IMR-90 (cell line): ENCODE results near the gene SLC66A2. TPM values are rescaled to one million over a fixed set of nuclear protein-coding genes. Genes with fewer than 3 reads are reported as not detected.

Experiments
- ATAC-seq: fragments of 200-7000 bp; cut with Tn5 transposase; 2 replicates; pipeline ENCODE4 v1.9.1; 2020; ENCODE audit warnings: low read depth, mild to moderate bottlenecking, moderate library complexity
- BruUV-seq: library from RNA; stranded (reverse); fragments of 400-500 nt; replicated peaks from 2 replicates; lab custom pipeline; 2021; lab: Mats Ljungman, UMichigan
- CTCF ChIA-PET: fragments of 300-600 bp; formaldehyde crosslinking; extraction: SDS; loops from one replicate; lab custom pipeline; 2021; ENCODE audit warnings: antibody characterized with exemption; lab: Yijun Ruan, JAX
- POLR2A ChIA-PET: fragments of 300-600 bp; sonication (Branson Sonifier 250); formaldehyde crosslinking; loops from one replicate; lab custom pipeline; 2022; ENCODE audit warnings: antibody characterized with exemption; ENCODE audit not compliant: unreplicated experiment; lab: Charles Lee
- DNase-seq: peaks from one replicate; pipeline ENCODE4 v3.0.0; 2013
- H2AFZ ChIP-seq: replicated peaks from 2 replicates; pipeline ENCODE3; 2013; ENCODE audit warnings: low read length, mild to moderate bottlenecking; ENCODE audit not compliant: poor library complexity
- H2AK5ac ChIP-seq: 2 replicates; pipeline ENCODE4 v1.6.1; 2013; ENCODE audit warnings: low read depth, low read length, inconsistent platforms
- H2AK9ac ChIP-seq: replicated peaks from 2 replicates; pipeline ENCODE3; 2013; ENCODE audit warnings: mild to moderate bottlenecking, low read depth, low read length, moderate library complexity; ENCODE audit not compliant: poor library complexity
- H2BK120ac ChIP-seq: 2 replicates; pipeline ENCODE4 v1.6.1; 2013; ENCODE audit warnings: low read depth, low read length, inconsistent platforms
- H2BK15ac ChIP-seq: 3 replicates; pipeline ENCODE4 v1.6.1; 2013; ENCODE audit warnings: low read depth, low read length, inconsistent platforms
- H2BK20ac ChIP-seq: 2 replicates; pipeline ENCODE4 v1.6.1; 2013; ENCODE audit warnings: low read depth, mild to moderate bottlenecking, inconsistent platforms, low read length, moderate library complexity
- H2BK5ac ChIP-seq: 2 replicates; pipeline ENCODE4 v1.6.1; 2013; ENCODE audit warnings: mild to moderate bottlenecking, low read depth, low read length, inconsistent platforms; ENCODE audit not compliant: poor library complexity, severe bottlenecking
- H3K14ac ChIP-seq: replicated peaks from 2 replicates; pipeline ENCODE4 v1.6.1; 2013; ENCODE audit warnings: low read depth, low read length, inconsistent platforms
- H3K18ac ChIP-seq: 2 replicates; pipeline ENCODE4 v1.6.1; 2013; ENCODE audit warnings: low read depth, low read length, control low read depth
- H3K23ac ChIP-seq: 2 replicates; pipeline ENCODE4 v1.6.1; 2013; ENCODE audit warnings: low read depth, low read length, inconsistent platforms
- H3K27ac ChIP-seq: 2 replicates; pipeline ENCODE4 v1.5.1; 2013; ENCODE audit warnings: mild to moderate bottlenecking, control low read depth, low read length; ENCODE audit not compliant: insufficient read depth
- H3K27me3 ChIP-seq: 2 replicates; pipeline ENCODE4 v1.6.1; 2013; ENCODE audit warnings: low read length; ENCODE audit not compliant: control insufficient read depth, insufficient read depth
- H3K36me3 ChIP-seq: 2 replicates; pipeline ENCODE4 v1.6.1; 2013; ENCODE audit warnings: low read length, mixed read lengths; ENCODE audit not compliant: control insufficient read depth, insufficient read depth
- H3K4ac ChIP-seq: 2 replicates; pipeline ENCODE4 v1.6.1; 2013; ENCODE audit warnings: low read depth, low read length, inconsistent platforms
- H3K4me1 ChIP-seq: 2 replicates; pipeline ENCODE4 v1.6.1; 2013; ENCODE audit warnings: low read length, mixed read lengths; ENCODE audit not compliant: control insufficient read depth, insufficient read depth
- H3K4me2 ChIP-seq: 2 replicates; pipeline ENCODE4 v1.6.1; 2013; ENCODE audit warnings: low read depth, mild to moderate bottlenecking, control low read depth, low read length, moderate library complexity
- H3K4me3 ChIP-seq: 2 replicates; pipeline ENCODE4 v1.5.1; 2013; ENCODE audit warnings: low read depth, mild to moderate bottlenecking, control low read depth, low read length, moderate library complexity; ENCODE audit not compliant: insufficient read depth
- H3K56ac ChIP-seq: 2 replicates; pipeline ENCODE4 v1.6.1; 2013; ENCODE audit warnings: low read length, inconsistent platforms; ENCODE audit not compliant: insufficient read depth; ENCODE audit errors: extremely low read depth
- H3K79me1 ChIP-seq, 2 experiments: 2 replicates each; pipeline ENCODE4 v1.6.1; 2013; ENCODE audit warnings: low read length in 2 of 2, inconsistent platforms in 1 of 2, low read depth in 1 of 2
- H3K9ac ChIP-seq: 2 replicates; pipeline ENCODE4 v1.6.1; 2013; ENCODE audit warnings: low read depth, low read length, control low read depth
- H3K9me1 ChIP-seq: 2 replicates; pipeline ENCODE4 v1.6.1; 2013; ENCODE audit warnings: low read length, inconsistent platforms; ENCODE audit not compliant: insufficient read depth
- H3K9me3 ChIP-seq: 2 replicates; pipeline ENCODE4 v1.6.1; 2013; ENCODE audit warnings: low read length; ENCODE audit not compliant: control insufficient read depth, insufficient read depth
- H4K20me1 ChIP-seq: 2 replicates; pipeline ENCODE4 v1.6.1; 2013; ENCODE audit warnings: low read length, inconsistent platforms; ENCODE audit not compliant: insufficient read depth
- H4K5ac ChIP-seq: 2 replicates; pipeline ENCODE4 v1.6.1; 2013; ENCODE audit warnings: mild to moderate bottlenecking, low read depth, low read length, control low read depth
- H4K8ac ChIP-seq, 2 experiments: 2 replicates each; pipeline ENCODE4 v1.6.1; 2013; ENCODE audit warnings: low read depth in 2 of 2, low read length in 2 of 2, control low read depth in 1 of 2, inconsistent platforms in 1 of 2
- H4K91ac ChIP-seq: 2 replicates; pipeline ENCODE4 v1.6.1; 2013; ENCODE audit warnings: low read depth, low read length, inconsistent platforms; ENCODE audit not compliant: insufficient read depth
- BHLHE40 ChIP-seq: fragments of 150-350 bp; IDR thresholded peaks from 2 replicates; pipeline ENCODE4 v1.6.1; 2016; ENCODE audit warnings: mild to moderate bottlenecking, low read depth, low read length
- MXI1 ChIP-seq: IDR thresholded peaks from 2 replicates; pipeline ENCODE4 v1.6.1; 2012; ENCODE audit warnings: low read depth, mild to moderate bottlenecking, low read length, moderate library complexity, borderline replicate concordance
- POLR2A ChIP-seq: IDR thresholded peaks from 2 replicates; pipeline ENCODE4 v1.6.1; 2012; ENCODE audit warnings: mild to moderate bottlenecking, low read depth, low read length
- RCOR1 ChIP-seq: IDR thresholded peaks from 2 replicates; pipeline ENCODE4 v1.6.1; 2012; ENCODE audit warnings: mild to moderate bottlenecking, low read length, improper control_type of control experiment; ENCODE audit not compliant: insufficient replicate concordance
- RFX5 ChIP-seq: IDR thresholded peaks from 2 replicates; pipeline ENCODE4 v1.8.0; 2012; ENCODE audit warnings: low read depth, mild to moderate bottlenecking, low read length, moderate library complexity
- WGBS, 2 experiments: methylation state at CpG; one replicate each; pipeline versions ENCODE4 v1.1.5 to v1.1.7; 2013; ENCODE audit warnings: missing lambda C conversion rate in 2 of 2; ENCODE audit not compliant: insufficient read length in 1 of 2; ENCODE audit errors: extremely low coverage in 2 of 2; 5-methylcytosine and 5-hydroxymethylcytosine counted together
- dilution Hi-C: fragments of 300-500 bp; cut with HindIII; formaldehyde crosslinking; loops from one replicate; pipeline ENCODE4 v1.14.3; 2018; ENCODE audit warnings: low sequenced_read_pairs; ENCODE audit not compliant: unreplicated experiment
- in situ Hi-C: fragments of 300-500 bp; cut with MboI; formaldehyde crosslinking; loops from 3 replicates; pipeline ENCODE4 v1.14.3; 2019; ENCODE audit warnings: low sequenced_read_pairs, inconsistent platforms, mixed read lengths
- intact Hi-C: fragments of 100-400 bp; cut with micrococcal nuclease; formaldehyde crosslinking; loops from 2 replicates; pipeline ENCODE4 v1.10.0; 2022
- polyA plus RNA-seq, 3 experiments: library from polyadenylated mRNA; depleted of rRNA; stranded (reverse); fragments of >200 nt; gene quantifications; 2 replicates each; pipeline ENCODE4 v1.2.3, GENCODE V29; 2012; ENCODE audit warnings: low replicate concordance in 1 of 3
- total RNA-seq: library from RNA; depleted of rRNA; stranded (reverse); fragments of >200 nt; gene quantifications from 2 replicates; pipeline ENCODE4 v1.2.3, GENCODE V29; 2012
- TF ChIP-seq, protein P1 (sequence below): fragments of 150-350 bp; IDR thresholded peaks from 2 replicates; pipeline ENCODE4 v1.6.1; 2017; ENCODE audit warnings: mild to moderate bottlenecking, antibody characterized with exemption, low read length, low read depth

SLC66A2 gene
- total and polyA plus RNA-seq, 2 of the 4 experiments (the other 2 are of a cell fraction), result 17.6 to 23.5 TPM

DNA sequence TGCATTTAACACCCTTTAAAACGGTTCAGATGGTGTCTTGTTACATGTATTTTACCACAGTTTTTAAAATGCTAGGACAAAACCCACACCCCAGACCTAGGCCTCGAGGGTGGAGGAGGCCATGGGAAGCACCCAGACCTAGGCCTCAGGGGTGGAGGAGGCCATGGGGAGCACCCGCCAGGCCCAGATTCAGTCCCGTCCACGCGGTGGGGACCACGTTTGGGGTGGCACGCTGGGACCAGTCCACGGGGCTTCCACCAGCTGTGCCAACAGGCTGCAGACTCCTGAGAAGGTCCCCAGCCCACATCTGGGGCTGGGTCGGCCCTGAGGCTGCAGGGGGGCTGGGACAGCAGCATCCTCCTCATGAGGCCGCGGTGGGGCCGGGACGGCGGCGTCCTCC is 63.4 kb downstream of the SLC66A2 start:
- no peaks in the 10 kb centered on the region for H4K20me1 ChIP-seq
- H2AK9ac ChIP-seq, result no peak overlapping the region
- no peak overlapping the region for H2BK15ac ChIP-seq
- no peak overlapping the region for H3K18ac ChIP-seq
- no peak overlapping the region for H2AK5ac ChIP-seq
- no peak overlapping the region for H4K8ac ChIP-seq
- intact Hi-C loops (no loop called here), in situ Hi-C loops (no loop called here), dilution Hi-C loops (no loop called here)
- no TSS peak for BruUV-seq
- H3K56ac ChIP-seq, result no peak overlapping the region
- CTCF ChIA-PET, result no interaction called here
- H3K79me1 ChIP-seq, result no peaks in the 10 kb centered on the region
- H3K4me2 ChIP-seq, result no peak overlapping the region
- H2BK120ac ChIP-seq, result no peak overlapping the region
- no peak overlapping the region for H2BK20ac ChIP-seq
- no peak overlapping the region for H3K27ac ChIP-seq
- DNase-seq, result no peak
- TF ChIP-seq POLR2A, result no peak
- TF ChIP-seq, protein P1, sequence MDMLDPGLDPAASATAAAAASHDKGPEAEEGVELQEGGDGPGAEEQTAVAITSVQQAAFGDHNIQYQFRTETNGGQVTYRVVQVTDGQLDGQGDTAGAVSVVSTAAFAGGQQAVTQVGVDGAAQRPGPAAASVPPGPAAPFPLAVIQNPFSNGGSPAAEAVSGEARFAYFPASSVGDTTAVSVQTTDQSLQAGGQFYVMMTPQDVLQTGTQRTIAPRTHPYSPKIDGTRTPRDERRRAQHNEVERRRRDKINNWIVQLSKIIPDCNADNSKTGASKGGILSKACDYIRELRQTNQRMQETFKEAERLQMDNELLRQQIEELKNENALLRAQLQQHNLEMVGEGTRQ, result no peak
- TF ChIP-seq BHLHE40, result no peak
- TF ChIP-seq MXI1, result no peak
- no peak for TF ChIP-seq RFX5
- TF ChIP-seq RCOR1, result no peak
- no peak overlapping the region for H3K9ac ChIP-seq
- H2BK5ac ChIP-seq, result no peak overlapping the region
- no peaks in the 10 kb centered on the region for H3K36me3 ChIP-seq
- H3K14ac ChIP-seq, result no peak overlapping the region
- no peaks in the 10 kb centered on the region for H3K27me3 ChIP-seq
- ATAC-seq, result no peak
- H3K4ac ChIP-seq, result no peak overlapping the region
- peaks cover 33% of the 10 kb centered on the region for H3K9me3 ChIP-seq
- no peak overlapping the region for H3K23ac ChIP-seq
- no peak overlapping the region for H2AFZ ChIP-seq
- no peak overlapping the region for H4K91ac ChIP-seq
- H3K9me1 ChIP-seq, result no peaks in the 10 kb centered on the region
- no peak overlapping the region for H3K4me3 ChIP-seq
- POLR2A ChIA-PET, result no interaction called here
- no peak overlapping the region for H4K5ac ChIP-seq
- H3K4me1 ChIP-seq, result no peaks in the 10 kb centered on the region
- no CpG with 5 or more reads among the region's 16 CpGs for WGBS, 2 experiments
